Thoracic aorta (tissue), 2 donors: ENCODE measurements around the gene TEX22. TPM values are rescaled to one million over a fixed set of nuclear protein-coding genes. Genes with fewer than 3 reads are reported as not detected.

ENCODE experiments used
- ATAC-seq: fragments of 150-250 bp; one replicate; pipeline ENCODE4 v1.8.0; 2017; ENCODE audit warnings: low read depth; ENCODE audit not compliant: insufficient number of reproducible peaks, low FRiP score
- DNase-seq: peaks from one replicate; pipeline ENCODE4 v3.0.0-alpha.2; 2020; ENCODE audit warnings: low spot score
- H3K27ac ChIP-seq, 2 donors: fragments of 200-600 bp; sonication (generic); 1 replicate in 1 of 2; 2 replicates in 1 of 2; pipeline ENCODE4 v1.5.1; 2016; ENCODE audit warnings: mild to moderate bottlenecking in 2 of 2, moderate library complexity in 2 of 2
- H3K27me3 ChIP-seq: fragments of 200-600 bp; sonication (generic); replicated peaks from 2 replicates; pipeline ENCODE4 v1.6.0; 2016; ENCODE audit warnings: mild to moderate bottlenecking; ENCODE audit not compliant: insufficient read depth
- H3K36me3 ChIP-seq: fragments of 200-600 bp; sonication (generic); one replicate; pipeline ENCODE4 v1.5.1; 2016
- H3K4me1 ChIP-seq, 2 donors: fragments of 200-600 bp; sonication (generic); 1 replicate in 1 of 2; 2 replicates in 1 of 2; pipeline versions ENCODE4 v1.5.1 to v1.6.0; 2016; ENCODE audit warnings: low read depth in 2 of 2, mild to moderate bottlenecking in 1 of 2; ENCODE audit not compliant: control insufficient read depth in 1 of 2
- H3K4me3 ChIP-seq: fragments of 200-600 bp; sonication (generic); 2 replicates; pipeline ENCODE4 v1.5.1; 2016; ENCODE audit warnings: mild to moderate bottlenecking
- H3K9me3 ChIP-seq: fragments of 200-600 bp; sonication (generic); 2 replicates; pipeline ENCODE4 v1.5.1; 2016
- total RNA-seq, 2 donors: library from RNA; depleted of rRNA; stranded (reverse); fragments of >200 nt; gene quantifications; one replicate each; pipeline versions ENCODE4 v1.1.0 to v1.2.3, GENCODE V29; 2016
- TF ChIP-seq, protein P1 (sequence below): fragments of 200-600 bp; sonication (generic); IDR thresholded peaks from one replicate; pipeline ENCODE4 v1.5.1; 2019; ENCODE audit warnings: antibody characterized with exemption

Gene TEX22
- total RNA-seq, 2 donors from 2014 or later = not detected

DNA sequence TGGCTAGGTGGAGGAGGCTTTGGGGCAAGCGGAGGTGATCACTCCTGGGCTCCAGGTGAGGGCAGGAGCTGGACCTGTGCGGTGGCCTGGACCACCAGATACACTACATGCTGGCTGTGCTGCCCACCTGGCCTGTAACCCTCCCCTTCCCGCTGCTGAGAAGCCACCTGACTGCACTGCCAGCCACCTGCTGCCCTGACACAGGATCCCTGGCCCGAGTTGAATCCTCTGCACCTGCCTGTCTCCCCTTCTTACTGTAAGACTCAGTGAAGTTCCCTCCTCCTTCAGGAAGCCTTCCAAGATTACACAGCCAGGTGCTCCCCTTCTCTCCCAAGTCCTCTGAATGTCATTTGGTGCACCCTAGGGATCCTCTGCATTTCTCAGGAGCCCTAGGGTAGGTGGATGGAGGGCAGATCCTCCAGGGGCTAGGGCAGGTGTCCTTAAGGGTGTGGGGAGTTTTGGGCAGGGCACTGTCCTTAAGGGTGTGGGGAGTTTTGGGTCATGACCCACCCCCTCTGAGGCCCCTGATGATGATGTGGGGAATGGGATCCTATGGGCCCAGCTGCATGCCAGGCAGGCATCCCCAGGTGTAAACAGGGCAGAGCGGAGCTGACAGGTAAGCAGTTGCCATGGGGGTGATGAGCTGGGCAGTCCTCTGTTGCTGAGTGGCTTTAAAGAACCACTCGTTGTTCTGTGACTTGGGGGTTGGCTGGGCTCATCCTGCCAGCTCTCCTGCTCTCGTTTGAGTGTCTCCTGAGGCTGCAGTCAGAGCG is 14.6 kb downstream of the TEX22 start:
- TF ChIP-seq, protein P1, sequence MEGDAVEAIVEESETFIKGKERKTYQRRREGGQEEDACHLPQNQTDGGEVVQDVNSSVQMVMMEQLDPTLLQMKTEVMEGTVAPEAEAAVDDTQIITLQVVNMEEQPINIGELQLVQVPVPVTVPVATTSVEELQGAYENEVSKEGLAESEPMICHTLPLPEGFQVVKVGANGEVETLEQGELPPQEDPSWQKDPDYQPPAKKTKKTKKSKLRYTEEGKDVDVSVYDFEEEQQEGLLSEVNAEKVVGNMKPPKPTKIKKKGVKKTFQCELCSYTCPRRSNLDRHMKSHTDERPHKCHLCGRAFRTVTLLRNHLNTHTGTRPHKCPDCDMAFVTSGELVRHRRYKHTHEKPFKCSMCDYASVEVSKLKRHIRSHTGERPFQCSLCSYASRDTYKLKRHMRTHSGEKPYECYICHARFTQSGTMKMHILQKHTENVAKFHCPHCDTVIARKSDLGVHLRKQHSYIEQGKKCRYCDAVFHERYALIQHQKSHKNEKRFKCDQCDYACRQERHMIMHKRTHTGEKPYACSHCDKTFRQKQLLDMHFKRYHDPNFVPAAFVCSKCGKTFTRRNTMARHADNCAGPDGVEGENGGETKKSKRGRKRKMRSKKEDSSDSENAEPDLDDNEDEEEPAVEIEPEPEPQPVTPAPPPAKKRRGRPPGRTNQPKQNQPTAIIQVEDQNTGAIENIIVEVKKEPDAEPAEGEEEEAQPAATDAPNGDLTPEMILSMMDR = no peak
- H3K36me3 ChIP-seq = no peaks in the 10 kb centered on the region
- H3K4me1 ChIP-seq = peaks cover 10 to 22% of the 10 kb centered on the region in 2 donors
- no peaks in the 10 kb centered on the region for H3K9me3 ChIP-seq
- H3K4me3 ChIP-seq = no peak overlapping the region
- peaks cover 5% of the 10 kb centered on the region for H3K27me3 ChIP-seq
- no peak for DNase-seq
- no peak for ATAC-seq
- no peak overlapping the region for H3K27ac ChIP-seq

DNA sequence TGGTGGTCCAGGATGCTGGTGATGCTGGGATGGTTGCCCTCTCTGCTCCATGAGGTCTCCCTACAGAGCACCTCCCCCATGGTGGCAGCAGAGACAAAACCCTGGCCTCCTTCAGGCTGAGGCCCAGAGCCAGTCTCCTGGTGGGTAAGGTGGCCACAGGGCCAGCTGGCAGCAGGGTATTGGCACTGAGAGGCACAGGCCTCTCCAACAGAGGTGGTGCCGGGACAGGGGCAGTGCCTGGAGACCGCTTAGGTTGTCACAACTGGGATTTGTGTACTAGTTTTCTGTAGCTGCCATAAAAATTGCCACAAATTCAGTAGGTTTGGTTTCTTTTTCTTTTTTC is 15.2 kb downstream of the TEX22 start:
- H3K9me3 ChIP-seq = no peaks in the 10 kb centered on the region
- no peak overlapping the region for H3K4me3 ChIP-seq
- peaks cover 5% of the 10 kb centered on the region for H3K27me3 ChIP-seq
- no peak overlapping the region for H3K27ac ChIP-seq
- TF ChIP-seq, protein P1 = no peak
- ATAC-seq (no peak), DNase-seq (no peak)
- H3K36me3 ChIP-seq = no peaks in the 10 kb centered on the region
- H3K4me1 ChIP-seq = peaks cover 10 to 25% of the 10 kb centered on the region in 2 donors

DNA sequence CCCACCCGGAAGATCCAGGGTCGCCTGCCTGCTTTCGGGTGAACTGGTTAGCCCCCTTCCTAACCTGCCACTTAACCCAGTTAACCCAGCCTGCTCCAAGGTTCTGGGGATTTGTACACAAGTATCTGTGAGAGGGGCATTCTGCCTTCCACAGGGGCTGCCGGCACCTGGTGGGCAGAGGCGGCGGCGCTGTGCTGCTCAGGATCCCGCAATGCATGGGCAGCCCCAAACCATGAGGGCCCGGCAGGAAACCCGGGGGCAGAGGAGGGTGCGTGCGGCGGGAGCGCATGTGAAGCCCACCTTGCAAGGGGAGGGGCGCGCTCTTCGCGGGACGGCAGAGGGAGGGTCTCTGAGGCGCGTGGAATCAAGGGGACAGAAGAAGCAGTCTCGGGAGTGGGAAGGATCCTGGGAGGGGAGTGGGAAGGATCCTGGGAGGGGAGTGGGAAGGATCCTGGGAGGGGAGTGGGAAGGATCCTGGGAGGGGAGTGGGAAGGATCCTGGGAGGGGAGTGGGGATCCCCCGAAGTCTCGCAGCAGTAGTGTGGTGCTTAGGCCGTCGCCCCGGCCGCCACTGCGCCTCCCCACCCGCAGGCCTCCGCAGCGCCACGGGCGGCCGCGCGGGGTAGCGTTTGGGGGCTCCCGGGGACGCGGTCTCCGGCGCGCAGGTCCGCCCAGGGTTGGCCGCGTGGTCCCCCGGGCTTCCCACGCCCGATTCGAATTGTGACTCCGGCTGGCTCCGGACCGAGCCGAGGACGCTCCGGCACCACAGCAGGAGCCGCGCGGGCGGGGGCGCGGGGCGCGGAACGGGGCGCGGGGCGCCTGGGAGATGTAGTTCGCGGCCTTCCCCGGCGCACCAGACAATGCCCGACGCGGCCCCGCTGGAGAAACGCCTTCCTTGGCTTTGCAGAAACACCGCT is 16.4 kb downstream of the TEX22 start:
- peak overlapping the region; percentile 47 to 58 for H3K27ac ChIP-seq

DNA sequence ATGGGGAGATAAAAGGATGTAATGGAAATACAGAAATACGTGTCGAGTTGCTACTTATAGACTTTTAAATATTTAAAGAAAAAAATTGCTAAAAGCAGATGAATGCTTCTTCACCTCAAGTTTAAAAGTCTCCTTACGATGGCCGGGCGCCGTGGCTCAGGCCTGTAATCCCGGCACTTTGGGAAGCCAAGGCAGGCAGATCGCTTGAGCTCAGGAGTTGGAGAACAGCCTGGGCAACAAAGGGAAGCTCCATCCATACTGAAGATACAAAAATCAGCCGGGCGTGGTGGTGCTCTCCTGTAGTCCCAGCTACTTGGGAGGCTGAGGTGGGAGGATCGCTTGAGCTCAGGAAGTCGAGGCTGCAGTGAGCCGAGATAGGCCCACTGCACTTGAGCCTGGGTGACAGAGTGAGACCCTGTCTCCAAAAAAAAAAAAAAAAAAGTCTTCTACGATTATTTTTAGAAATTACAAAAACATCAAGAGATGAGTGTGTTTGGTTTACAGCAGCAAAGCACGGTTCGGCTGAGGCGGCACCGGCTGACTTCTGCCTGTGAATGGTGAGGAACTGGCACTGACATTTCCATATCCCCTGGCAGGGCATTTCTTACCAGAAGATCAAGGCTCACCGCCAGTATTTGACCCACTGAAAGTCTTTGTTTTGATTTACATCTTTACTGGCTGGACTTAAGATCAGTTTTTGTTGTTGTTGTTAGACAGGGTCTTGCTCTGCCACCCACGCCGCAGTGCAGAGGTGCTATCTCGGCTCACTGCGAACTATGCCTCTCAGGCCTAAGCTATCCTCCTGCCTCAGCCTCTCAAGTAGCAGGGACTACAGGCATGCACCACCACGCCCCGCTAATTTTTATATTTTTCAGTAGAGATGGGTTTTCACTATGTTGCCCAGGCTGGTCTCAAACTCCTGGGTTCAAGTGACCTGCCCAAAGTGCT is 17.4 kb downstream of the TEX22 start:
- Histone ChIP-seq H3K27ac (peak overlapping the region; percentile 11 to 58), H3K4me3 (peak overlapping the region; percentile 78), H3K9me3 (no peaks in the 10 kb centered on the region), H3K4me1 (peaks cover 19 to 38% of the 10 kb centered on the region in 2 donors), H3K27me3 (peaks cover 5% of the 10 kb centered on the region), H3K36me3 (no peaks in the 10 kb centered on the region)
- TF ChIP-seq, protein P1 = no peak
- DNase-seq (no peak), ATAC-seq (no peak)

More for the DNA sequence above, 16.4 kb downstream of the TEX22 start:
- Histone ChIP-seq H3K36me3 (no peaks in the 10 kb centered on the region), H3K27me3 (peaks cover 5% of the 10 kb centered on the region), H3K4me3 (peak overlapping the region; percentile 78), H3K4me1 (peaks cover 16 to 34% of the 10 kb centered on the region in 2 donors), H3K9me3 (no peaks in the 10 kb centered on the region)
- DNase-seq = peak; percentile 31
- peak; percentile 67 for ATAC-seq
- TF ChIP-seq, protein P1 = peak; percentile 83
